Trophoblast cell (in vitro differentiated cells and primary cell): ENCODE data around the gene PRLH.
"Not testable (repeated sequence)": the region's sequence is repeated elsewhere in the genome, so short reads cannot be mapped to it uniquely, and the experiment has no call there.

Experiments
- DNase-seq, 2 donors: peaks; one replicate each; pipeline ENCODE4 v3.0.0-alpha.2; 2016
- H2AFZ ChIP-seq: 2 replicates; pipeline ENCODE4 v1.6.1; 2013; ENCODE audit warnings: low read length, moderate library complexity, mild to moderate bottlenecking; ENCODE audit not compliant: insufficient read depth, poor library complexity
- H2AK5ac ChIP-seq: 2 replicates; pipeline ENCODE4 v1.6.1; 2013; ENCODE audit warnings: mild to moderate bottlenecking, low read length
- H2BK120ac ChIP-seq: 2 replicates; pipeline ENCODE4 v1.6.1; 2013; ENCODE audit warnings: low read length, mild to moderate bottlenecking, moderate library complexity; ENCODE audit not compliant: insufficient read depth, poor library complexity
- H2BK12ac ChIP-seq: 2 replicates; pipeline ENCODE4 v1.6.1; 2013; ENCODE audit warnings: mild to moderate bottlenecking, low read length, moderate library complexity
- H2BK5ac ChIP-seq: 2 replicates; pipeline ENCODE4 v1.6.1; 2013; ENCODE audit warnings: low read length, low read depth, moderate library complexity, mild to moderate bottlenecking; ENCODE audit not compliant: poor library complexity
- H3K14ac ChIP-seq: 2 replicates; pipeline ENCODE4 v1.6.1; 2013; ENCODE audit warnings: mild to moderate bottlenecking, low read length
- H3K18ac ChIP-seq: 2 replicates; pipeline ENCODE4 v1.6.1; 2013; ENCODE audit warnings: mild to moderate bottlenecking, low read length
- H3K23ac ChIP-seq: 2 replicates; pipeline ENCODE4 v1.6.1; 2013; ENCODE audit warnings: low read length
- H3K27ac ChIP-seq: 2 replicates; pipeline ENCODE4 v1.5.1; 2013; ENCODE audit warnings: low read depth, mild to moderate bottlenecking, inconsistent platforms, low read length, moderate library complexity
- H3K27me3 ChIP-seq: 2 replicates; pipeline ENCODE4 v1.6.1; 2013; ENCODE audit warnings: inconsistent platforms, mild to moderate bottlenecking, low read length, moderate library complexity; ENCODE audit not compliant: insufficient read depth
- H3K36me3 ChIP-seq, 2 experiments: 1 replicate in 1 of 2; 2 replicates in 1 of 2; pipeline ENCODE4 v1.6.1; 2013; ENCODE audit warnings: low read length in 2 of 2, mild to moderate bottlenecking in 2 of 2, moderate library complexity in 1 of 2; ENCODE audit not compliant: insufficient read depth in 2 of 2, control insufficient read depth in 1 of 2
- H3K4ac ChIP-seq: 2 replicates; pipeline ENCODE4 v1.6.1; 2013; ENCODE audit warnings: low read depth, mild to moderate bottlenecking, low read length, moderate library complexity
- H3K4me1 ChIP-seq, 2 experiments: 1 replicate in 1 of 2; 2 replicates in 1 of 2; pipeline ENCODE4 v1.6.1; 2013; ENCODE audit warnings: low read length in 2 of 2, mild to moderate bottlenecking in 2 of 2, moderate library complexity in 1 of 2; ENCODE audit not compliant: insufficient read depth in 2 of 2, control insufficient read depth in 1 of 2
- H3K4me2 ChIP-seq: 2 replicates; pipeline ENCODE4 v1.6.1; 2013; ENCODE audit warnings: inconsistent platforms, mild to moderate bottlenecking, low read length, moderate library complexity
- H3K4me3 ChIP-seq: 2 replicates; pipeline ENCODE4 v1.5.1; 2013; ENCODE audit warnings: mild to moderate bottlenecking, low read depth, low read length, inconsistent platforms
- H3K79me1 ChIP-seq: one replicate; pipeline ENCODE4 v1.6.1; 2013; ENCODE audit warnings: low read length
- H3K79me2 ChIP-seq: 2 replicates; pipeline ENCODE4 v1.6.1; 2013; ENCODE audit warnings: low read length, mild to moderate bottlenecking; ENCODE audit not compliant: control insufficient read depth, insufficient read depth, poor library complexity
- H3K9ac ChIP-seq: 2 replicates; pipeline ENCODE4 v1.6.1; 2013; ENCODE audit warnings: mild to moderate bottlenecking, low read length
- H3K9me3 ChIP-seq: 2 replicates; pipeline ENCODE4 v1.6.1; 2013; ENCODE audit warnings: low read depth, mild to moderate bottlenecking, control low read depth, inconsistent platforms, low read length; ENCODE audit not compliant: insufficient read depth
- H4K12ac ChIP-seq: 2 replicates; pipeline ENCODE4 v1.6.1; 2013; ENCODE audit warnings: low read depth, mild to moderate bottlenecking, low read length, moderate library complexity
- H4K8ac ChIP-seq: 2 replicates; pipeline ENCODE4 v1.6.1; 2013; ENCODE audit warnings: low read depth, mild to moderate bottlenecking, low read length, moderate library complexity
- H4K91ac ChIP-seq: one replicate; pipeline ENCODE4 v1.6.1; 2013; ENCODE audit warnings: low read depth, mild to moderate bottlenecking, low read length, moderate library complexity
- WGBS: extraction: QIAGEN DNeasy Blood & Tissue Kit; methylation state at CpG from one replicate; pipeline ENCODE4 v1.1.7; 2013; ENCODE audit warnings: missing lambda C conversion rate; ENCODE audit not compliant: insufficient read length, insufficient coverage; ENCODE audit errors: extremely low coverage; 5-methylcytosine and 5-hydroxymethylcytosine counted together

PRLH gene

GRCh38 chr2:237593596-237594320 is 27.4 kb downstream of the PRLH start:
- no peaks in the 10 kb centered on the region for H3K9me3 ChIP-seq
- WGBS = no CpG with 5 or more reads among the region's 17 CpGs
- H3K79me2 ChIP-seq = peaks cover 2% of the 10 kb centered on the region
- no peak overlapping the region for H2BK5ac ChIP-seq
- H3K18ac ChIP-seq = peak overlapping the region; percentile 0
- H4K8ac ChIP-seq = no peak overlapping the region
- H3K79me1 ChIP-seq = peaks cover 17% of the 10 kb centered on the region
- H3K36me3 ChIP-seq = no peaks in the 10 kb centered on the region
- H3K4me3 ChIP-seq = no peak overlapping the region
- H3K27me3 ChIP-seq = no peaks in the 10 kb centered on the region
- peak overlapping the region; percentile 3 for H2BK12ac ChIP-seq
- H4K91ac ChIP-seq = peak overlapping the region; percentile 1
- H3K27ac ChIP-seq = no peak overlapping the region
- DNase-seq = no peak
- no peak overlapping the region for H3K23ac ChIP-seq
- H4K12ac ChIP-seq = no peak overlapping the region
- H3K9ac ChIP-seq = no peak overlapping the region
- H2AK5ac ChIP-seq = peak overlapping the region; percentile 4
- H3K14ac ChIP-seq = peak overlapping the region; percentile 1
- peaks cover 31 to 41% of the 10 kb centered on the region in 2 experiments for H3K4me1 ChIP-seq
- no peak overlapping the region for H3K4me2 ChIP-seq
- H2BK120ac ChIP-seq = peak overlapping the region; percentile 0
- H2AFZ ChIP-seq = no peak overlapping the region
- no peak overlapping the region for H3K4ac ChIP-seq

- no peak overlapping the region for H2AK5ac ChIP-seq
- H3K4me2 ChIP-seq = peak overlapping the region; percentile 27
- WGBS = no CpG with 5 or more reads among the region's 5 CpGs
- no peak overlapping the region for H3K14ac ChIP-seq
- H3K4me1 ChIP-seq = peaks cover 31 to 41% of the 10 kb centered on the region in 2 experiments
- no peak overlapping the region for H4K12ac ChIP-seq
- H2AFZ ChIP-seq = no peak overlapping the region
- H3K4ac ChIP-seq = no peak overlapping the region
- peak overlapping the region; percentile 41 for H2BK12ac ChIP-seq
- peaks cover 2% of the 10 kb centered on the region for H3K79me2 ChIP-seq
- peaks cover 17% of the 10 kb centered on the region for H3K79me1 ChIP-seq
- H3K23ac ChIP-seq = no peak overlapping the region
- no peak overlapping the region for H2BK5ac ChIP-seq
- no peaks in the 10 kb centered on the region for H3K36me3 ChIP-seq
- no peak overlapping the region for H3K4me3 ChIP-seq
- no peaks in the 10 kb centered on the region for H3K9me3 ChIP-seq
- DNase-seq = peak; percentile 15 to 37
- H3K9ac ChIP-seq = no peak overlapping the region
- peak overlapping the region; percentile 32 for H4K91ac ChIP-seq
- peak overlapping the region; percentile 26 for H4K8ac ChIP-seq
- H3K27me3 ChIP-seq = no peaks in the 10 kb centered on the region
- no peak overlapping the region for H3K18ac ChIP-seq
- no peak overlapping the region for H2BK120ac ChIP-seq
- no peak overlapping the region for H3K27ac ChIP-seq
Observed at GRCh38 chr2:237594514-237594871, 28.1 kb downstream of the PRLH start.

- no CpG with 5 or more reads among the region's 5 CpGs for WGBS
- not testable (repeated sequence) for H3K23ac ChIP-seq, H3K36me3 ChIP-seq, H4K12ac ChIP-seq, H3K9me3 ChIP-seq, H3K79me2 ChIP-seq, DNase-seq, H3K4ac ChIP-seq, H3K18ac ChIP-seq, H2BK120ac ChIP-seq, H3K27me3 ChIP-seq, H2BK5ac ChIP-seq, H3K27ac ChIP-seq, H2AK5ac ChIP-seq, H3K4me2 ChIP-seq, H3K14ac ChIP-seq, H2AFZ ChIP-seq, H3K4me3 ChIP-seq, H4K8ac ChIP-seq, H3K9ac ChIP-seq
- Histone ChIP-seq H4K91ac (peak overlapping the region; percentile 10), H3K4me1 (peaks cover 30 to 39% of the 10 kb centered on the region in 2 experiments), H2BK12ac (peak overlapping the region; percentile 42), H3K79me1 (peaks cover 14% of the 10 kb centered on the region)
Observed at GRCh38 chr2:237595829-237596519, 29.6 kb downstream of the PRLH start.

- Histone ChIP-seq H3K79me2 (no peaks in the 10 kb centered on the region), H4K8ac (no peak overlapping the region), H4K91ac (peak overlapping the region; percentile 10), H3K4ac (no peak overlapping the region), H2BK120ac (no peak overlapping the region), H3K18ac (no peak overlapping the region), H3K27ac (no peak overlapping the region), H2AFZ (no peak overlapping the region), H3K27me3 (no peaks in the 10 kb centered on the region), H3K4me3 (no peak overlapping the region), H2BK12ac (peak overlapping the region; percentile 42), H3K4me2 (no peak overlapping the region), H4K12ac (no peak overlapping the region), H3K14ac (no peak overlapping the region), H3K9ac (no peak overlapping the region), H3K23ac (no peak overlapping the region), H3K79me1 (peaks cover 11% of the 10 kb centered on the region), H2AK5ac (no peak overlapping the region), H3K36me3 (no peaks in the 10 kb centered on the region), H2BK5ac (no peak overlapping the region), H3K4me1 (peaks cover 27 to 38% of the 10 kb centered on the region in 2 experiments), H3K9me3 (no peaks in the 10 kb centered on the region)
- DNase-seq = no peak
- no CpG with 5 or more reads among the region's 13 CpGs for WGBS
Observed at GRCh38 chr2:237596520-237597195, 30.3 kb downstream of the PRLH start.
